SU-DHL-6 (cell line): ENCODE results near the gene CD83.

Experiments used
- CTCF ChIP-seq: fragments of 200-600 bp; sonication (generic); IDR thresholded peaks from one replicate; pipeline ENCODE4 v1.5.1; 2017; ENCODE audit warnings: antibody characterized with exemption, mild to moderate bottlenecking, low read length, moderate library complexity; ENCODE audit not compliant: insufficient read depth, poor library complexity, severe bottlenecking
- EZH2phosphoT487 ChIP-seq: fragments of 200-600 bp; sonication (generic), shearing (Covaris generic); conservative IDR thresholded peaks from 2 replicates; pipeline ENCODE4 v1.6.1; 2018; ENCODE audit warnings: mild to moderate bottlenecking, antibody characterized with exemption, low read length, moderate library complexity, mixed read lengths

GRCh38 chr6:14174996-14175395, 57.4 kb downstream of the CD83 start:
- no peak for TF ChIP-seq CTCF
- no peak for TF ChIP-seq EZH2phosphoT487
